Neural crest cell (in vitro differentiated cells): ENCODE measurements around the gene GREM2. TPM values are rescaled to one million over a fixed set of nuclear protein-coding genes. Genes with fewer than 3 reads are reported as not detected.

Source experiments
- DNase-seq: peaks from one replicate; pipeline ENCODE4 v3.0.0; 2021; ENCODE audit warnings: low read depth, mixed read lengths, low spot score
- H3K27ac Mint-ChIP-seq: one replicate; pipeline ENCODE4 v1.8.0; 2021; ENCODE audit warnings: mild to moderate bottlenecking, mixed read lengths; ENCODE audit not compliant: unreplicated experiment
- H3K27me3 Mint-ChIP-seq: 2 replicates; pipeline ENCODE4 v1.8.0; 2021; ENCODE audit warnings: low read depth, mild to moderate bottlenecking, mixed read lengths
- H3K36me3 Mint-ChIP-seq: 2 replicates; pipeline ENCODE4 v1.8.0; 2021; ENCODE audit warnings: low read depth, mild to moderate bottlenecking, mixed read lengths
- H3K4me1 Mint-ChIP-seq: 2 replicates; pipeline ENCODE4 v1.8.0; 2021; ENCODE audit warnings: mixed read lengths
- H3K4me3 Mint-ChIP-seq: one replicate; pipeline ENCODE4 v1.8.0; 2021; ENCODE audit warnings: mild to moderate bottlenecking, mixed read lengths
- H3K9me3 Mint-ChIP-seq: 2 replicates; pipeline ENCODE4 v1.8.0; 2021; ENCODE audit warnings: mixed read lengths
- total RNA-seq: library from RNA; stranded (reverse); gene quantifications from 2 replicates; pipeline ENCODE4 v1.2.1, GENCODE V29; 2021
- TF ChIP-seq, protein P1 (sequence below): fragments of 200-600 bp; sonication (generic); conservative IDR thresholded peaks from 2 replicates; pipeline ENCODE4 v1.5.0; 2021; ENCODE audit warnings: antibody characterized with exemption, mild to moderate bottlenecking

The GREM2 gene
- total RNA-seq, 1 donor from 2014 or later = 2.3 TPM

DNA sequence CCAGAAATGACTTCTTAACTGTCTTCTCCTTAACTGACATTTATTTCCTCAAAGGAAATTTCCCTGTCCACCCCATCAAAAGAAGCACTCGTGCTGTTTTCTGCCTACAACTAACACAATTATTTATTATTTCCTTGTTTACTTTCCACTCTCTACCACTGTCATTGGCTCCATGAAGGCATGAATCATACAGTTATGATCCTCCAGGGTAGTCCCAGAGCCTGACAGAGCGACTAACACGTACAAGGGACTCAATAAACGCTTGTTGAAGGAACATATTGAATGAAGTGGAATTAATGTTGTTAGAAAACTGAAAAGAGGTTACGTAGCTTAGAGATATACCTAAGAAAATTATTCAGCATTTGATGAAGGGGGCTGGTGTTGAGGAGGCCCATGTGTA is 20.9 kb downstream of the GREM2 start:
- no peak overlapping the region for H3K27ac Mint-ChIP-seq
- TF ChIP-seq, protein P1, sequence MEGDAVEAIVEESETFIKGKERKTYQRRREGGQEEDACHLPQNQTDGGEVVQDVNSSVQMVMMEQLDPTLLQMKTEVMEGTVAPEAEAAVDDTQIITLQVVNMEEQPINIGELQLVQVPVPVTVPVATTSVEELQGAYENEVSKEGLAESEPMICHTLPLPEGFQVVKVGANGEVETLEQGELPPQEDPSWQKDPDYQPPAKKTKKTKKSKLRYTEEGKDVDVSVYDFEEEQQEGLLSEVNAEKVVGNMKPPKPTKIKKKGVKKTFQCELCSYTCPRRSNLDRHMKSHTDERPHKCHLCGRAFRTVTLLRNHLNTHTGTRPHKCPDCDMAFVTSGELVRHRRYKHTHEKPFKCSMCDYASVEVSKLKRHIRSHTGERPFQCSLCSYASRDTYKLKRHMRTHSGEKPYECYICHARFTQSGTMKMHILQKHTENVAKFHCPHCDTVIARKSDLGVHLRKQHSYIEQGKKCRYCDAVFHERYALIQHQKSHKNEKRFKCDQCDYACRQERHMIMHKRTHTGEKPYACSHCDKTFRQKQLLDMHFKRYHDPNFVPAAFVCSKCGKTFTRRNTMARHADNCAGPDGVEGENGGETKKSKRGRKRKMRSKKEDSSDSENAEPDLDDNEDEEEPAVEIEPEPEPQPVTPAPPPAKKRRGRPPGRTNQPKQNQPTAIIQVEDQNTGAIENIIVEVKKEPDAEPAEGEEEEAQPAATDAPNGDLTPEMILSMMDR = no peak
- H3K9me3 Mint-ChIP-seq = peaks cover 5% of the 10 kb centered on the region
- no peaks in the 10 kb centered on the region for H3K4me1 Mint-ChIP-seq
- no peak for DNase-seq
- no peaks in the 10 kb centered on the region for H3K36me3 Mint-ChIP-seq
- no peaks in the 10 kb centered on the region for H3K27me3 Mint-ChIP-seq
- H3K4me3 Mint-ChIP-seq = no peak overlapping the region

DNA sequence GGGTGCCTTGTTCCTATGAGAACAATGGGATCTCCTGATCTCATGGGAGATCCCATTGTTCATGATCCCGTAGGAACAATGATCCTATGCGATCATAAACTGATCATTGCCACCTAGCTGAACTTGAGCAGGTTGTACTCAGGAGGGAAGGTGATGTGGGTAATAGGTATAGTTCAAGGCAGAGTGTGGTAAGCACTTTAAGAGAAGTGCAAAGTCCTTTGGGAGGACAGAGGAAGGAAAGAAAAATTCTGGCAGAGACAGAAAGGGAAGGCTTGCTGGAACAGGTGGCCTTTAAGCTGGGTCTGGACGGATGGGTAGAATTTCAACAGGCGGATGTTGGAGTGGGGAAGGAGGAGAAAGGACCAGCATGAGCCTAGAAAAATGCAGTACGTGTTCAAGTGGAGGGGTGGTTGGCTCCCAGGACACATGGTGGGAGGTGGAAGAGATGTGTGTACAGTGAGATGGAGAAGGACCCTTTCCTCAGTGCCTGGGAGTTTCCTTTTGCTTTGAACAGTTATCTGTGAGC is 22.3 kb downstream of the GREM2 start:
- Mint-ChIP-seq H3K27me3 (no peaks in the 10 kb centered on the region), H3K4me1 (no peaks in the 10 kb centered on the region), H3K27ac (no peak overlapping the region), H3K36me3 (no peaks in the 10 kb centered on the region), H3K4me3 (no peak overlapping the region), H3K9me3 (peaks cover 5% of the 10 kb centered on the region)
- TF ChIP-seq, protein P1 = no peak
- no peak for DNase-seq

DNA sequence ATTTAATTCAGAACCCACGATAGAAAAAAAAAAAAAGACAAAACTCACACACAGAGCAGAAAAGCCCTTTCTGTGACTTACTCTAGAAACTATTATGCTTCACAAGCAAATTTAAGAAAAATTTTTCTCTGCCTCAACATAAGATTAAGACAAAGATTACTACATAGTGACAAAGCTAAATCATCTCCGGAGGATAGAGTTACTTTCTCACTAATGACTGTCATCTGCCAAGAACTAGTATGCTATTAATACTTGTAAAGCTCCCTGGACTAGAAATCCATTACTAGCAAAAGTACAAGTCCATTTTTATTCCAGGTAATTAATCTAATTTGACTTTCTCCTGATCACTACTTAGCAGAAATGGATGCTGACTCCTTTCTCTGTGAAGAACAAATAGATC is 25.9 kb downstream of the GREM2 start:
- H3K4me3 Mint-ChIP-seq = no peak overlapping the region
- H3K27me3 Mint-ChIP-seq = no peaks in the 10 kb centered on the region
- no peaks in the 10 kb centered on the region for H3K36me3 Mint-ChIP-seq
- TF ChIP-seq, protein P1 = no peak
- no peak for DNase-seq
- no peaks in the 10 kb centered on the region for H3K4me1 Mint-ChIP-seq
- peaks cover 5% of the 10 kb centered on the region for H3K9me3 Mint-ChIP-seq
- no peak overlapping the region for H3K27ac Mint-ChIP-seq

DNA sequence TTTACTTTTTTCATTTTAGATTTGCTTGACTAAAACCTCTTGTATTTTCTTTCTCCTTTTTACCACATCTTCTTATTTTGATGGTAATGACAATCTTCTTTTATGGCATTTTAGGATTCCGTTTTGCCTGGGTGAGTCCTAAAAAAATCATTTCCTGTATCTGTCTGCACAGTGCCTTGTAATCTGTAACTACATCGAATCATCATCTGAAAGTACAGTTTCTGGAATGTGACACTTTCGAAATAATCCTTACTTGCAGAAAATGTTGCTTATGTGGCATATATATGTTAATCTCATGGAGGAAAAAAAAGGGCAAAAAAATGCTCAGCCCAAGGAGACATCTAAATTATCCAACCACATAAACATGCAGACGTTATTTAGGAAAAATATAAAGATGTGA is 29.0 kb downstream of the GREM2 start:
- H3K4me1 Mint-ChIP-seq = no peaks in the 10 kb centered on the region
- TF ChIP-seq, protein P1 = no peak
- no peak for DNase-seq
- no peak overlapping the region for H3K4me3 Mint-ChIP-seq
- no peaks in the 10 kb centered on the region for H3K27me3 Mint-ChIP-seq
- H3K36me3 Mint-ChIP-seq = no peaks in the 10 kb centered on the region
- H3K27ac Mint-ChIP-seq = no peak overlapping the region
- no peaks in the 10 kb centered on the region for H3K9me3 Mint-ChIP-seq

DNA sequence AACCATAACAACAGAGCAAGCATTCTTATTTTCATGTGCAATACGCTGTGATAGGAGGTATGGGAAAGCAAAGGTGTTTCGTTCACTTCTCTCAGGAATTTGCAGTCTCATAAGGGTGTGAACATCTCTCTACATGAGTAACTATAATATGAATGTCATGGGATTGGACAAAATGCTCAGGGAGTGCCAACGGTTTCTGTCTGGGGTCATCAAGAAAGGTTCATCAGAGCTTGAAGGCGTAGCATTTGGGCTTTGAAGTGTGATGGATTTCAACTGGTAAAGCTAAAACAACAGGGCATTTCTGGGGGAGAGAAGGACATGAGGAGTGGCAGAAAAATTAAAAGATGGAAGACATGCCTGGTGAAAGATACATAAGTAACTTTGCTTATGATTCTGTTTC is 32.4 kb downstream of the GREM2 start:
- TF ChIP-seq, protein P1 = no peak
- H3K27me3 Mint-ChIP-seq = no peaks in the 10 kb centered on the region
- H3K4me3 Mint-ChIP-seq = no peak overlapping the region
- no peak for DNase-seq
- H3K4me1 Mint-ChIP-seq = no peaks in the 10 kb centered on the region
- no peak overlapping the region for H3K27ac Mint-ChIP-seq
- H3K9me3 Mint-ChIP-seq = no peaks in the 10 kb centered on the region
- no peaks in the 10 kb centered on the region for H3K36me3 Mint-ChIP-seq

DNA sequence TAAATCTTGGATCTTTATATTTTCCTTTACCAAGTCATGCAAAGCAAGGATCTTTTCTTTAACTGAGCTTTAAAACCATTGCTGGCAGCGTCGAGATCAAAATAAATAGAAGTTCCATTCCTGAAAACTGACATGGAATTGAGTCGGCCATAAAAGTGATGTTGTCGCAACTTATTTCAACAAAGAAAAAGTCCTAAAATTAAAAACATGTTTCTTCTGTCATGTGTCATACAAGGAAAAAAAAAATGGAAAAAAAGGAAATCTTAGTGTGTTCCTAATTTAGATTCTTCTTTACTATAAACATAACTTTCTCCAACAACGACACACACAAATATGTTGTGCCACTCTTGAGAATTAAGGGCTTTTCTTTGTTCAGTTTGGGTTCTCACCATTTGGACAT is 34.9 kb downstream of the GREM2 start:
- TF ChIP-seq, protein P1 = no peak
- no peak overlapping the region for H3K4me3 Mint-ChIP-seq
- no peaks in the 10 kb centered on the region for H3K27me3 Mint-ChIP-seq
- no peak overlapping the region for H3K27ac Mint-ChIP-seq
- no peaks in the 10 kb centered on the region for H3K9me3 Mint-ChIP-seq
- no peaks in the 10 kb centered on the region for H3K36me3 Mint-ChIP-seq
- no peaks in the 10 kb centered on the region for H3K4me1 Mint-ChIP-seq
- no peak for DNase-seq
